Panc1 (cell line): ENCODE data around the gene AGTPBP1.

ENCODE experiments used
- POLR2AphosphoS5 ChIP-seq: IDR thresholded peaks from 2 replicates; pipeline ENCODE4 v1.6.1; 2012; ENCODE audit warnings: mild to moderate bottlenecking, low read depth, low read length, moderate library complexity
- SIN3A ChIP-seq: IDR thresholded peaks from 2 replicates; pipeline ENCODE4 v1.6.1; 2012; ENCODE audit warnings: low read depth, mild to moderate bottlenecking, low read length, moderate library complexity, borderline replicate concordance; ENCODE audit not compliant: insufficient read depth
- TF ChIP-seq, protein P1 (sequence below): fragments of 450-650 bp; IDR thresholded peaks from 2 replicates; pipeline ENCODE4 v1.5.1; 2017; ENCODE audit warnings: mild to moderate bottlenecking
- TF ChIP-seq, protein P2 (sequence below), 2 experiments: IDR thresholded peaks; 2 replicates each; pipeline ENCODE4 v1.6.1; 2011 to 2012; ENCODE audit warnings: low read depth in 2 of 2, control low read depth in 1 of 2, low read length in 1 of 2, mild to moderate bottlenecking in 1 of 2, moderate library complexity in 1 of 2; ENCODE audit not compliant: insufficient read depth in 1 of 2

DNA sequence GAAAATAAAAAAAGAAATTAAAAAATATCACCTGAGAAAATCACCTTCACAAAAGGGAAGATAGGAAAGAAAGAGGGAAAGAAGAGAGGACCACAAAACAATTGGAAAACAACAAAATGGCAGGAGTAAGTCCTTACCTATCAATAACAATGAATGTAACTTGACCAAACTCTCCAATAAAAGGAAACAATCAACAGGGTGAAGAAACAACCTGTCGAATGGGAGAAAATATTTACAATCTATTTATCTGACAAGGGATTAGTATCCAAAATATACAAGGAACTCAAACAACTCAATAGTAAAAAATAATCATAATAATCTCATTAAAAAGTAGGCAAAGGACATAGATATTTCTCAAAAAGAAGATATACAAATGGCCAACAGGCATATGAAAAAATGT lies 135.8 kb downstream of the AGTPBP1 start:
- TF ChIP-seq, protein P1, sequence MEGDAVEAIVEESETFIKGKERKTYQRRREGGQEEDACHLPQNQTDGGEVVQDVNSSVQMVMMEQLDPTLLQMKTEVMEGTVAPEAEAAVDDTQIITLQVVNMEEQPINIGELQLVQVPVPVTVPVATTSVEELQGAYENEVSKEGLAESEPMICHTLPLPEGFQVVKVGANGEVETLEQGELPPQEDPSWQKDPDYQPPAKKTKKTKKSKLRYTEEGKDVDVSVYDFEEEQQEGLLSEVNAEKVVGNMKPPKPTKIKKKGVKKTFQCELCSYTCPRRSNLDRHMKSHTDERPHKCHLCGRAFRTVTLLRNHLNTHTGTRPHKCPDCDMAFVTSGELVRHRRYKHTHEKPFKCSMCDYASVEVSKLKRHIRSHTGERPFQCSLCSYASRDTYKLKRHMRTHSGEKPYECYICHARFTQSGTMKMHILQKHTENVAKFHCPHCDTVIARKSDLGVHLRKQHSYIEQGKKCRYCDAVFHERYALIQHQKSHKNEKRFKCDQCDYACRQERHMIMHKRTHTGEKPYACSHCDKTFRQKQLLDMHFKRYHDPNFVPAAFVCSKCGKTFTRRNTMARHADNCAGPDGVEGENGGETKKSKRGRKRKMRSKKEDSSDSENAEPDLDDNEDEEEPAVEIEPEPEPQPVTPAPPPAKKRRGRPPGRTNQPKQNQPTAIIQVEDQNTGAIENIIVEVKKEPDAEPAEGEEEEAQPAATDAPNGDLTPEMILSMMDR = no peak
- TF ChIP-seq, protein P2, sequence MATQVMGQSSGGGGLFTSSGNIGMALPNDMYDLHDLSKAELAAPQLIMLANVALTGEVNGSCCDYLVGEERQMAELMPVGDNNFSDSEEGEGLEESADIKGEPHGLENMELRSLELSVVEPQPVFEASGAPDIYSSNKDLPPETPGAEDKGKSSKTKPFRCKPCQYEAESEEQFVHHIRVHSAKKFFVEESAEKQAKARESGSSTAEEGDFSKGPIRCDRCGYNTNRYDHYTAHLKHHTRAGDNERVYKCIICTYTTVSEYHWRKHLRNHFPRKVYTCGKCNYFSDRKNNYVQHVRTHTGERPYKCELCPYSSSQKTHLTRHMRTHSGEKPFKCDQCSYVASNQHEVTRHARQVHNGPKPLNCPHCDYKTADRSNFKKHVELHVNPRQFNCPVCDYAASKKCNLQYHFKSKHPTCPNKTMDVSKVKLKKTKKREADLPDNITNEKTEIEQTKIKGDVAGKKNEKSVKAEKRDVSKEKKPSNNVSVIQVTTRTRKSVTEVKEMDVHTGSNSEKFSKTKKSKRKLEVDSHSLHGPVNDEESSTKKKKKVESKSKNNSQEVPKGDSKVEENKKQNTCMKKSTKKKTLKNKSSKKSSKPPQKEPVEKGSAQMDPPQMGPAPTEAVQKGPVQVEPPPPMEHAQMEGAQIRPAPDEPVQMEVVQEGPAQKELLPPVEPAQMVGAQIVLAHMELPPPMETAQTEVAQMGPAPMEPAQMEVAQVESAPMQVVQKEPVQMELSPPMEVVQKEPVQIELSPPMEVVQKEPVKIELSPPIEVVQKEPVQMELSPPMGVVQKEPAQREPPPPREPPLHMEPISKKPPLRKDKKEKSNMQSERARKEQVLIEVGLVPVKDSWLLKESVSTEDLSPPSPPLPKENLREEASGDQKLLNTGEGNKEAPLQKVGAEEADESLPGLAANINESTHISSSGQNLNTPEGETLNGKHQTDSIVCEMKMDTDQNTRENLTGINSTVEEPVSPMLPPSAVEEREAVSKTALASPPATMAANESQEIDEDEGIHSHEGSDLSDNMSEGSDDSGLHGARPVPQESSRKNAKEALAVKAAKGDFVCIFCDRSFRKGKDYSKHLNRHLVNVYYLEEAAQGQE (IDR thresholded peaks at IDR 0.05; ENCODE audit: insufficient read depth in 1 of 2, low read depth in 2 of 2, low read length in 1 of 2) = no peak
- TF ChIP-seq POLR2AphosphoS5 = no peak
- no peak for TF ChIP-seq SIN3A
